Tibial nerve (tissue), 4 donors: ENCODE measurements around the gene BMP10. TPM values are rescaled to one million over a fixed set of nuclear protein-coding genes. Genes with fewer than 3 reads are reported as not detected.

Experiments used
- DNase-seq, 2 donors: peaks; one replicate each; pipeline ENCODE4 v3.0.0-alpha.2; 2019; ENCODE audit warnings: low spot score in 2 of 2
- H3K27ac ChIP-seq, 4 donors: fragments of 200-600 bp; sonication (generic) in 3 of 4; one replicate each; pipeline ENCODE4 v1.5.1; 2017 to 2019; ENCODE audit warnings: mild to moderate bottlenecking in 1 of 4
- H3K27me3 ChIP-seq, 2 donors: fragments of 200-600 bp; sonication (generic) in 1 of 2; one replicate each; pipeline versions ENCODE4 v1.5.1 to v1.6.0; 2017 to 2019
- H3K36me3 ChIP-seq, 3 donors: fragments of 200-600 bp; sonication (generic); one replicate each; pipeline ENCODE4 v1.5.1; 2018 to 2019
- H3K4me1 ChIP-seq, 4 donors: fragments of 200-600 bp; sonication (generic) in 3 of 4; one replicate each; pipeline ENCODE4 v1.5.1; 2017 to 2019
- H3K4me3 ChIP-seq, 4 donors: fragments of 200-600 bp; sonication (generic) in 3 of 4; one replicate each; pipeline ENCODE4 v1.5.1; 2017 to 2019; ENCODE audit warnings: mild to moderate bottlenecking in 1 of 4, moderate library complexity in 1 of 4
- H3K9me3 ChIP-seq, 4 donors: fragments of 200-600 bp; sonication (generic) in 3 of 4; one replicate each; pipeline ENCODE4 v1.5.1; 2017 to 2019
- EP300 ChIP-seq, 2 donors: sonication (generic); formaldehyde crosslinking; IDR thresholded peaks; one replicate each; pipeline ENCODE4 v1.6.1; 2017; ENCODE audit warnings: antibody characterized with exemption in 2 of 2, mild to moderate bottlenecking in 1 of 2
- POLR2A ChIP-seq, 2 donors: fragments of 450-650 bp; IDR thresholded peaks; one replicate each; pipeline ENCODE4 v1.6.1; 2017; ENCODE audit warnings: antibody characterized with exemption in 2 of 2, mild to moderate bottlenecking in 2 of 2, moderate library complexity in 2 of 2
- WGBS, 2 donors: methylation state at CpG; one replicate each; pipeline ENCODE4 v1.1.5; 2018; 5-methylcytosine and 5-hydroxymethylcytosine counted together
- total RNA-seq, 4 donors: library from RNA; depleted of rRNA; stranded (reverse); fragments of >200 nt; gene quantifications; one replicate each; pipeline ENCODE4 v1.1.0, GENCODE V29; 2016
- TF ChIP-seq, protein P1 (sequence below), 5 experiments: fragments of 200-600 bp in 3 of 5; fragments of 450-650 bp in 2 of 5; sonication (generic) in 3 of 5; IDR thresholded peaks; one replicate each; pipeline ENCODE4 v1.5.1; 2016 to 2019; ENCODE audit warnings: antibody characterized with exemption in 5 of 5, mild to moderate bottlenecking in 3 of 5, moderate library complexity in 2 of 5

BMP10 gene, protein sequence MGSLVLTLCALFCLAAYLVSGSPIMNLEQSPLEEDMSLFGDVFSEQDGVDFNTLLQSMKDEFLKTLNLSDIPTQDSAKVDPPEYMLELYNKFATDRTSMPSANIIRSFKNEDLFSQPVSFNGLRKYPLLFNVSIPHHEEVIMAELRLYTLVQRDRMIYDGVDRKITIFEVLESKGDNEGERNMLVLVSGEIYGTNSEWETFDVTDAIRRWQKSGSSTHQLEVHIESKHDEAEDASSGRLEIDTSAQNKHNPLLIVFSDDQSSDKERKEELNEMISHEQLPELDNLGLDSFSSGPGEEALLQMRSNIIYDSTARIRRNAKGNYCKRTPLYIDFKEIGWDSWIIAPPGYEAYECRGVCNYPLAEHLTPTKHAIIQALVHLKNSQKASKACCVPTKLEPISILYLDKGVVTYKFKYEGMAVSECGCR
- total RNA-seq = not detected

DNA sequence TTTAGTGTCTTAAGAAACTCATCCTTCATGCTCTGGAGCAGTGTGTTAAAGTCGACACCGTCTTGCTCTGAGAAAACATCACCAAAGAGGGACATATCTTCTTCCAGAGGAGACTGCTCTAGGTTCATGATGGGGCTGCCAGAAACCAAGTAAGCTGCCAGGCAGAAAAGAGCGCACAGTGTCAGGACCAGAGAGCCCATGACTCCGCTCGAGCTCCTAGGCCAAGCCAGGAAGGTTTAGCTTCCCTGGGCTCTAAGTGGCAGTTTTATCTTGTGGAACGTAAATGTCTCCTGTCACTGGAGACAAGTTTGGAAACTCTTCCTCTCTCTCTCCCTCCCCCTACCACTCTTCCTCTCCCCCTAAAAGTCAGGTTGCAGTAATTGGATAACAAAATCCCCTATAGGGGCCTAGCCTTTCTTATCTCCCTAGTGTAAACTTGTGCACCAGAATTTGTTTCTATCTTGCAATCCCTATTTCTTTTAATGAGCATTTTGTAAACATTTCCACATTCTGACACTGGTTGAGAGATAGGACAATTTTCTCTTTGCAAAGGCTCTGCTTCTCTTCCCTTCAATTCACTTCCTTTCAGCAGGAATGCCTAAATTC is at the start of gene BMP10:
TSS of gene BMP10 (minus strand) at position 239 of the 606 bp plus-strand sequence. CDS start at position 200, 39 bp downstream.
- Histone ChIP-seq H3K9me3 (no peaks in the 10 kb centered on the region), H3K4me1 (no peaks in the 10 kb centered on the region), H3K4me3 (no peak within 1 kb of the TSS), H3K27ac (no peak within 1 kb of the TSS), H3K36me3 (no peaks in the 10 kb centered on the region), H3K27me3 (no peaks in the 10 kb centered on the region)
- TF ChIP-seq, protein P1, sequence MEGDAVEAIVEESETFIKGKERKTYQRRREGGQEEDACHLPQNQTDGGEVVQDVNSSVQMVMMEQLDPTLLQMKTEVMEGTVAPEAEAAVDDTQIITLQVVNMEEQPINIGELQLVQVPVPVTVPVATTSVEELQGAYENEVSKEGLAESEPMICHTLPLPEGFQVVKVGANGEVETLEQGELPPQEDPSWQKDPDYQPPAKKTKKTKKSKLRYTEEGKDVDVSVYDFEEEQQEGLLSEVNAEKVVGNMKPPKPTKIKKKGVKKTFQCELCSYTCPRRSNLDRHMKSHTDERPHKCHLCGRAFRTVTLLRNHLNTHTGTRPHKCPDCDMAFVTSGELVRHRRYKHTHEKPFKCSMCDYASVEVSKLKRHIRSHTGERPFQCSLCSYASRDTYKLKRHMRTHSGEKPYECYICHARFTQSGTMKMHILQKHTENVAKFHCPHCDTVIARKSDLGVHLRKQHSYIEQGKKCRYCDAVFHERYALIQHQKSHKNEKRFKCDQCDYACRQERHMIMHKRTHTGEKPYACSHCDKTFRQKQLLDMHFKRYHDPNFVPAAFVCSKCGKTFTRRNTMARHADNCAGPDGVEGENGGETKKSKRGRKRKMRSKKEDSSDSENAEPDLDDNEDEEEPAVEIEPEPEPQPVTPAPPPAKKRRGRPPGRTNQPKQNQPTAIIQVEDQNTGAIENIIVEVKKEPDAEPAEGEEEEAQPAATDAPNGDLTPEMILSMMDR (IDR thresholded peaks at IDR 0.05) = no peak
- TF ChIP-seq EP300 (IDR thresholded peaks at IDR 0.05) = no peak
- no peak for DNase-seq
- WGBS, 2 donors = 87 to 88% methylated on average over 6 of the region's 6 CpGs

DNA sequence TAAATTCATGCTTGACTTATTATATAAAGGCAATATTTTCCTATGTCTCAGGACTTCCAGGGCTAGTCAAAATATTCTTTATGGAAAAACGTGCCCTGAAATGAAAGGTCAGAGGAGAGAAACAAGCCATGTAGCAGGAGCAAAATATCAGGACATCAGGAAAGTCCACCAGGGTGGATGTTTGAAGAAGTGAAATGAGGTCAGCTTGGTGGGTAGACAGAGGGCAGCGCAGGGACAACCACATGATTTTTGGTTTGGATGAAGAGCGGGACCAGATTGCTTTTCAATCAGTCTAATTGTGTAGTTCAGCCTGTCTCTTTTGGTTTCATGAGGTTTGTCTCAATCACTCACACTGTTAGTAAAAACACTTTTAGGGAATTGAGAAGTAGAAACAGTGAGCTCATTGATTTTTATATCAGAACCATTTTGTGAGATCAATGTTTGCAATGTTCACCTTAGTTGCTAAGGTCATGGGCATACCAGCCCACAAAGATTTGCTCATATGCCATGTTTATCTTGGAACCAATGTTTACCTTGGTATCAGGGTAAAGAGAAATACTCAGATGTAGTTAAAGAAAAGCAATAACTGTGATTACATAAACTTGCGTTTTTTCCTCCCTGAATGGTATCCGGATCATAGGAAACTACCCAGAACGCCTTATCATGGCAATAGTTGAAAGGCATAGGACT is 49.4 kb upstream of the BMP10 start:
- Histone ChIP-seq H3K36me3 (no peaks in the 10 kb centered on the region), H3K4me3 (no peak overlapping the region), H3K9me3 (no peaks in the 10 kb centered on the region), H3K4me1 (peaks cover 0 to 10% (median 0%) of the 10 kb centered on the region in 4 donors), H3K27me3 (no peaks in the 10 kb centered on the region), H3K27ac (no peak overlapping the region)
- WGBS, 2 donors = 61 to 66% methylated on average over 6 of the region's 6 CpGs
- TF ChIP-seq POLR2A (IDR thresholded peaks at IDR 0.05) = no peak
- TF ChIP-seq, protein P1 (IDR thresholded peaks at IDR 0.05) = no peak
- DNase-seq = no peak

DNA sequence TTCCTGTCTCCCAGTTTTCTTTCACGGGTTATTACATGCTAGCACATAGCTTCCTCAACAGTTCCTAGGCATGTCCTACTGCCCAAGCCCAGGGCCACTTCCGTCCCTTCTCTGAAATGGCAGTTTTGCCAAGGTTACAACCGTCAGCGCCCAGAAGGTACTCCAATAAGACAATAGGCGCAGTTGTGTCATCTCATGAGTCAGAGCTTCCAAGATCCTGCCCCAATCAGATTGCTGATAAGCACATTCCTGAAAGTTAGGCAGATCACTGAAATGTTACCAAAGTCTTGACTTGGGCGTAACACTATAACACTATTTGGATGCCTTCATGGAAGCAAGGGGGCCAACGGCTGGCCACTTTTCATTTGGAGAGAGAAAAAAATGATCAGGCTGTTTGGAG is 47.3 kb upstream of the BMP10 start:
- Histone ChIP-seq H3K27me3 (no peaks in the 10 kb centered on the region), H3K4me3 (no peak overlapping the region), H3K4me1 (peaks cover 0 to 7% (median 0%) of the 10 kb centered on the region in 4 donors), H3K36me3 (no peaks in the 10 kb centered on the region), H3K9me3 (no peaks in the 10 kb centered on the region), H3K27ac (no peak overlapping the region)
- WGBS, 2 donors = 84 to 93% methylated on average over 7 of the region's 7 CpGs
- no peak for DNase-seq
- TF ChIP-seq, protein P1 (IDR thresholded peaks at IDR 0.05) = no peak
- no peak for TF ChIP-seq POLR2A (IDR thresholded peaks at IDR 0.05)
- TF ChIP-seq EP300 (IDR thresholded peaks at IDR 0.05) = no peak

DNA sequence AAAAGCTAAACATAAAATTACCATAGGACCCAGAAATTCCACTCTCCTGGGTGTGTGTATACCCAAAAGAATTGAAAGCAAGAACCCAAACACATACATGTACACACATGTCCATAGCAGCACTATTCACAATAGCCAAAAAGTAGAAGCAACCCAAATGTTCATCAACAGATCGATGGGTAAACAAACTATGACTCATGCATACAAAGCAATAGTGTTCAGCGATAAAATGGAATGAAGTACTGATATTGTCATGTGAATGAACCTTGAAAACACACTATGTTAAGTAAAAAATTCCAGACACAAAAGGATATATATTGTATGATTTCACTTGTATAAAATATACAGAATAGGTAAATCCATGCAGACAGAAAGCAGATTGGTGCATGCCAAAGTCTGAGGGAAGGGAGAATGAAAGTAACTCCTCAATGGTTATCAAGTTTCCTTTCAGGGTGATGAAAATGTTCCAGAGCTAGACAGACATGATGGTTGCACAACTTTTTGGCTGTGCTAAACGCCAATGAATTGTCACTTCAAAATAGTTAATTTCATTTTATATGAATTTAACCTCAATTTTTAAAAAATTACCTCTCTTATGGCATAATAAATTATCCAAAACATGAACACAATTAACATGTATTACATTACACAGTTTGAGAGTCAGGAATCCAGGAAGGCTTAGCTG is 46.0 kb upstream of the BMP10 start:
- no peak for DNase-seq
- no peaks in the 10 kb centered on the region for H3K36me3 ChIP-seq
- 67 to 81% methylated on average over 3 of the region's 3 CpGs for WGBS, 2 donors

More for the DNA sequence above, 46.0 kb upstream of the BMP10 start:
- Histone ChIP-seq H3K27ac (no peak overlapping the region), H3K4me1 (peaks cover 0 to 7% (median 0%) of the 10 kb centered on the region in 4 donors), H3K4me3 (no peak overlapping the region), H3K9me3 (no peaks in the 10 kb centered on the region), H3K27me3 (no peaks in the 10 kb centered on the region)
- TF ChIP-seq POLR2A (IDR thresholded peaks at IDR 0.05) = no peak
- TF ChIP-seq, protein P1 (IDR thresholded peaks at IDR 0.05) = no peak
- no peak for TF ChIP-seq EP300 (IDR thresholded peaks at IDR 0.05)
